WTC11 (cell line): ENCODE measurements around the gene SREBF2. TPM values are rescaled to one million over a fixed set of nuclear protein-coding genes. Genes with fewer than 3 reads are reported as not detected.
"Not testable (repeated sequence)": the region's sequence is repeated elsewhere in the genome, so short reads cannot be mapped to it uniquely, and the experiment has no call there.

ENCODE experiments used
- ATAC-seq: fragments of 200-7000 bp; cut with Tn5 transposase; 2 replicates; pipeline ENCODE4 v1.10.0; 2021; ENCODE audit warnings: mild to moderate bottlenecking, moderate library complexity
- CTCF ChIA-PET: fragments of 300-600 bp; sonication (Branson Sonifier 250); formaldehyde crosslinking; loops from one replicate; lab custom pipeline; 2021; ENCODE audit warnings: antibody characterized with exemption; lab: Charles Lee
- POLR2A ChIA-PET: fragments of 350-600 bp; sonication (Branson Sonifier 250); formaldehyde crosslinking; loops from one replicate; lab custom pipeline; 2021; ENCODE audit warnings: antibody characterized with exemption; lab: Charles Lee
- DNase-seq: peaks from one replicate; pipeline ENCODE4 v3.0.0; 2021; ENCODE audit warnings: low spot score
- H3K27ac Mint-ChIP-seq: 2 replicates; pipeline ENCODE4 v1.8.0; 2021; ENCODE audit warnings: mixed read lengths
- H3K27me3 Mint-ChIP-seq: 2 replicates; pipeline ENCODE4 v1.8.0; 2021; ENCODE audit warnings: low read depth, mild to moderate bottlenecking, moderate library complexity, mixed read lengths
- H3K36me3 Mint-ChIP-seq: 2 replicates; pipeline ENCODE4 v1.8.0; 2021; ENCODE audit warnings: mixed read lengths
- H3K4me1 Mint-ChIP-seq: 2 replicates; pipeline ENCODE4 v1.8.0; 2022; ENCODE audit warnings: mixed read lengths
- H3K4me3 Mint-ChIP-seq: 2 replicates; pipeline ENCODE4 v1.8.0; 2021; ENCODE audit warnings: mild to moderate bottlenecking, moderate library complexity, mixed read lengths
- H3K9me3 Mint-ChIP-seq: 2 replicates; pipeline ENCODE4 v1.8.0; 2021; ENCODE audit warnings: mixed read lengths
- ATF1 ChIP-seq: sonication (generic); formaldehyde crosslinking; IDR thresholded peaks from 2 replicates; pipeline ENCODE4 v1.8.1; 2023; ENCODE audit warnings: mild to moderate bottlenecking, moderate library complexity, missing genetic modification reagents
- FOXJ3 ChIP-seq: sonication (generic); formaldehyde crosslinking; IDR thresholded peaks from 2 replicates; pipeline ENCODE4 v1.9.0; 2021; ENCODE audit warnings: missing genetic modification reagents, mild to moderate bottlenecking, borderline replicate concordance
- FOXK1 ChIP-seq: sonication (generic); formaldehyde crosslinking; IDR thresholded peaks from 2 replicates; pipeline ENCODE4 v1.8.0; 2022; ENCODE audit warnings: mild to moderate bottlenecking, moderate library complexity, missing genetic modification reagents
- NR3C1 ChIP-seq: sonication (generic); formaldehyde crosslinking; conservative IDR thresholded peaks from 2 replicates; pipeline ENCODE4 v1.8.1; 2023; ENCODE audit warnings: low read depth, mild to moderate bottlenecking, missing genetic modification reagents
- TEAD1 ChIP-seq: sonication (generic); formaldehyde crosslinking; IDR thresholded peaks from 2 replicates; pipeline ENCODE4 v1.8.0; 2022; ENCODE audit warnings: mild to moderate bottlenecking, missing genetic modification reagents
- TP53 ChIP-seq: sonication (generic); formaldehyde crosslinking; IDR thresholded peaks from 2 replicates; pipeline ENCODE4 v1.8.1; 2023; ENCODE audit warnings: mild to moderate bottlenecking, missing genetic modification reagents
- ZNF121 ChIP-seq: sonication (generic); formaldehyde crosslinking; IDR thresholded peaks from 2 replicates; pipeline ENCODE4 v1.8.0; 2023; ENCODE audit warnings: missing genetic modification reagents
- total RNA-seq: library from RNA; stranded (reverse); gene quantifications from 3 replicates; pipeline ENCODE4 v1.2.3, GENCODE V29; 2021
- TF ChIP-seq, protein P1 (sequence below): sonication (generic); formaldehyde crosslinking; IDR thresholded peaks from 2 replicates; pipeline ENCODE4 v1.8.1; 2023; ENCODE audit warnings: mild to moderate bottlenecking, moderate library complexity, missing genetic modification reagents
- TF ChIP-seq, protein P2 (sequence below): sonication (generic); formaldehyde crosslinking; IDR thresholded peaks from 2 replicates; pipeline ENCODE4 v1.8.1; 2022; ENCODE audit warnings: low read depth, mild to moderate bottlenecking, moderate library complexity, missing genetic modification reagents, borderline replicate concordance
- TF ChIP-seq, protein P3 (sequence below): sonication (generic); formaldehyde crosslinking; IDR thresholded peaks from 2 replicates; pipeline ENCODE4 v1.8.0; 2022; ENCODE audit warnings: mild to moderate bottlenecking, missing genetic modification reagents
- TF ChIP-seq, protein P4 (sequence below): sonication (generic); formaldehyde crosslinking; conservative IDR thresholded peaks from 2 replicates; pipeline ENCODE4 v1.8.1; 2022; ENCODE audit warnings: mild to moderate bottlenecking, missing genetic modification reagents
- TF ChIP-seq, protein P5 (sequence below): sonication (generic); formaldehyde crosslinking; IDR thresholded peaks from 2 replicates; pipeline ENCODE4 v1.8.1; 2023; ENCODE audit warnings: mild to moderate bottlenecking, missing genetic modification reagents
- TF ChIP-seq, protein P6 (sequence below): sonication (generic); formaldehyde crosslinking; IDR thresholded peaks from 2 replicates; pipeline ENCODE4 v1.8.1; 2022; ENCODE audit warnings: low read depth, missing genetic modification reagents, borderline replicate concordance
- TF ChIP-seq, protein P7 (sequence below): sonication (generic); formaldehyde crosslinking; IDR thresholded peaks from 2 replicates; pipeline ENCODE4 v1.8.1; 2023; ENCODE audit warnings: mild to moderate bottlenecking, missing genetic modification reagents

Gene SREBF2
- total RNA-seq, 1 experiment from 2014 or later = 151 TPM

DNA sequence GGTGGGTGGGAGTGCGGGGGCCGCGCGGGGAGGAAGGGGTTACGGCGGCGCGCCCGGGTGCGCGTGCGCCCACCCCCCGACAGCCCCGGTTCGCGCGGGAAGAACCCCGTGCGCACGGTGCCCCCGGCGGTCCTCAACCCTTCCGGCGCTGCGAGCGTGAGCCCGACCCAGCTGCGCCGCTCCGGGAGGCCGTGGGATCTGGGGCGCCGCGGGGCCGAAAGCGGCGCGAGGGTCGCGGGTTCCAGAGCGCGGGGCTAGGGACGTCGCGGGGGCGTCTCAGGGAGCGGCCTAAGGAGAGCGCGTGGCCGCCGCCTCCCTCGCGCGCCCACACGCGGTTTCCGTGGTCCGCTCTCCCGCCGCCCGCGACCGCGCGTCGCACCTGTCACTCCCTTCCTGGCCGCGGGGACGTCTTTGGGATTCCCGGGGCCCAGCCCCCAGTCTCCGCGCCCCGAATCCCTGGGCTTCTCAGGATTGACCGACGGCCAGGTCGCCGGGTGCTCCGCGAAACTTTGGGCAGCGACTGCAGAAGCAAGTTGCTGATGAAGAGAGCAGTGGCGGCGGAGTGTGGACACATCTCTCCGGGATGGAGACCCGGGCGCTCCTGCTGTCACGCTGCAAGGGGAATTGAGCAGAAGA is 582 bp downstream of the SREBF2 start (continued):
- TF ChIP-seq FOXK1 (CRISPR knock-in tag) (peak; percentile 36; the same call in 1 of the 2 replicates), TP53 (CRISPR knock-in tag) (0 out of 2 replicates have a peak, but pooled peaks have one; percentile 21)
- TF ChIP-seq, protein P1, sequence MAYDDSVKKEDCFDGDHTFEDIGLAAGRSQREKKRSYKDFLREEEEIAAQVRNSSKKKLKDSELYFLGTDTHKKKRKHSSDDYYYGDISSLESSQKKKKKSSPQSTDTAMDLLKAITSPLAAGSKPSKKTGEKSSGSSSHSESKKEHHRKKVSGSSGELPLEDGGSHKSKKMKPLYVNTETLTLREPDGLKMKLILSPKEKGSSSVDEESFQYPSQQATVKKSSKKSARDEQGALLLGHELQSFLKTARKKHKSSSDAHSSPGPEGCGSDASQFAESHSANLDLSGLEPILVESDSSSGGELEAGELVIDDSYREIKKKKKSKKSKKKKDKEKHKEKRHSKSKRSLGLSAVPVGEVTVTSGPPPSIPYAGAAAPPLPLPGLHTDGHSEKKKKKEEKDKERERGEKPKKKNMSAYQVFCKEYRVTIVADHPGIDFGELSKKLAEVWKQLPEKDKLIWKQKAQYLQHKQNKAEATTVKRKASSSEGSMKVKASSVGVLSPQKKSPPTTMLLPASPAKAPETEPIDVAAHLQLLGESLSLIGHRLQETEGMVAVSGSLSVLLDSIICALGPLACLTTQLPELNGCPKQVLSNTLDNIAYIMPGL (CRISPR knock-in tag) = peak; percentile 80

DNA sequence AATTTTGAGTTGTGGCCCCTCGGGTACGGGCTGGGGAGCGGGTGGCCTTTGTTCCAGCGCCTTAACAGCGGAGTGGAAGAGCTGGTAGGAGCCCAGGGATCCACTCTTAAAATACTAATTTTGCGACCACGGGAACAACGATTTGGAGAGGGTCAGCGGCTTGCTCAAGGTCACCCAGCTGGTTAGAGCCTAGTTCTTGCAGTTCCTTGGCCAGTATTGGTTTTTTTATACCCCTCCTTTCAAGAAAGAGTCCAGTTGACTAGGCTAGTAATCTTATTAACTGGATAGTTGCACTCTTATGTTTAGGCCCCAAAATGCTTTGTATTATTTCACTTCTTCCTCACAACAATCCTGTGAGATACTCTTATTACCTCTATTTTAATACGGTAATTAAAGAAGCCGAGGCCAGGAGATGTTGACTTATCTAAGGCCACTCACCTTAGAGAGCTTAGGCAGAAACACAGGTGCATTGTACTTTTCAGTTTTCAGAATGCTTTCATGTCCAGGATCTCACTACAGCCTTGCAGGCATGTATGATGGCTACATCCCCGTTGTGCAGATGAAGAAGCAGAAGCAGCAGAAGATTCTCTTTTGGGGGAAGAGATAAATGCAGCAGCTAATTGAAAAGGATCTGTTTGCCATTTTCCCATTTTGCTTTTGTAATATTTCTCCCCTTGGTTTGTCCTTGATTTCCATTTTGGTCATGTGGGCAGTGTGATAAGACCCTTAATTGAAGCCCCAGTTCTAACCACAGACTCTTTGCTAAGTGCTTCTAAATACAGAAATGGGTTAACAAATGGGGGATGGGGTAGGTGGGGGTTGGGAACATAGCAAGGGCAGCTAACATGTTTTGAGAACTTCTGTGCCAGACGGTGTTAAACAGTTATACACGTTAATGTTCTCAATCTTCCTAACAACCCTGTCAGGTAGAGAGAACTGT is 1.4 kb downstream of the SREBF2 start:
- DNase-seq = no peak
- CTCF ChIA-PET = interaction anchor here (0.9 to 7.8 kb wide), 5 partner anchors 9 to 167 kb away, joined by 3 to 59 read pairs (median 8); no protein-coding TSS in a partner anchor
- Mint-ChIP-seq H3K36me3 (peaks cover 28% of the 10 kb centered on the region), H3K4me3 (peak overlapping the region; percentile 96), H3K27me3 (no peaks in the 10 kb centered on the region), H3K4me1 (peaks cover 53% of the 10 kb centered on the region), H3K9me3 (no peaks in the 10 kb centered on the region), H3K27ac (peak overlapping the region; percentile 97)
- POLR2A ChIA-PET = interaction anchor here (1.7 to 1.8 kb wide), 2 partner anchors 245 to 257 kb away, joined by 5 to 7 read pairs; partner anchors contain the start of genes NDUFA6 and PMM1
- no peak for ATAC-seq
- TF ChIP-seq, protein P2, sequence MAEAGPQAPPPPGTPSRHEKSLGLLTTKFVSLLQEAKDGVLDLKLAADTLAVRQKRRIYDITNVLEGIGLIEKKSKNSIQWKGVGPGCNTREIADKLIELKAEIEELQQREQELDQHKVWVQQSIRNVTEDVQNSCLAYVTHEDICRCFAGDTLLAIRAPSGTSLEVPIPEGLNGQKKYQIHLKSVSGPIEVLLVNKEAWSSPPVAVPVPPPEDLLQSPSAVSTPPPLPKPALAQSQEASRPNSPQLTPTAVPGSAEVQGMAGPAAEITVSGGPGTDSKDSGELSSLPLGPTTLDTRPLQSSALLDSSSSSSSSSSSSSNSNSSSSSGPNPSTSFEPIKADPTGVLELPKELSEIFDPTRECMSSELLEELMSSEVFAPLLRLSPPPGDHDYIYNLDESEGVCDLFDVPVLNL (CRISPR knock-in tag) = no peak
- TF ChIP-seq, protein P3, sequence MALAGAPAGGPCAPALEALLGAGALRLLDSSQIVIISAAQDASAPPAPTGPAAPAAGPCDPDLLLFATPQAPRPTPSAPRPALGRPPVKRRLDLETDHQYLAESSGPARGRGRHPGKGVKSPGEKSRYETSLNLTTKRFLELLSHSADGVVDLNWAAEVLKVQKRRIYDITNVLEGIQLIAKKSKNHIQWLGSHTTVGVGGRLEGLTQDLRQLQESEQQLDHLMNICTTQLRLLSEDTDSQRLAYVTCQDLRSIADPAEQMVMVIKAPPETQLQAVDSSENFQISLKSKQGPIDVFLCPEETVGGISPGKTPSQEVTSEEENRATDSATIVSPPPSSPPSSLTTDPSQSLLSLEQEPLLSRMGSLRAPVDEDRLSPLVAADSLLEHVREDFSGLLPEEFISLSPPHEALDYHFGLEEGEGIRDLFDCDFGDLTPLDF (CRISPR knock-in tag) = no peak
- TF ChIP-seq, protein P4, sequence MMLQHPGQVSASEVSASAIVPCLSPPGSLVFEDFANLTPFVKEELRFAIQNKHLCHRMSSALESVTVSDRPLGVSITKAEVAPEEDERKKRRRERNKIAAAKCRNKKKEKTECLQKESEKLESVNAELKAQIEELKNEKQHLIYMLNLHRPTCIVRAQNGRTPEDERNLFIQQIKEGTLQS = no peak
- TF ChIP-seq ATF1 (0 out of 2 replicates have a peak, but pooled peaks have one; percentile 3), TEAD1 (CRISPR knock-in tag) (no peak)
- TF ChIP-seq, protein P5, sequence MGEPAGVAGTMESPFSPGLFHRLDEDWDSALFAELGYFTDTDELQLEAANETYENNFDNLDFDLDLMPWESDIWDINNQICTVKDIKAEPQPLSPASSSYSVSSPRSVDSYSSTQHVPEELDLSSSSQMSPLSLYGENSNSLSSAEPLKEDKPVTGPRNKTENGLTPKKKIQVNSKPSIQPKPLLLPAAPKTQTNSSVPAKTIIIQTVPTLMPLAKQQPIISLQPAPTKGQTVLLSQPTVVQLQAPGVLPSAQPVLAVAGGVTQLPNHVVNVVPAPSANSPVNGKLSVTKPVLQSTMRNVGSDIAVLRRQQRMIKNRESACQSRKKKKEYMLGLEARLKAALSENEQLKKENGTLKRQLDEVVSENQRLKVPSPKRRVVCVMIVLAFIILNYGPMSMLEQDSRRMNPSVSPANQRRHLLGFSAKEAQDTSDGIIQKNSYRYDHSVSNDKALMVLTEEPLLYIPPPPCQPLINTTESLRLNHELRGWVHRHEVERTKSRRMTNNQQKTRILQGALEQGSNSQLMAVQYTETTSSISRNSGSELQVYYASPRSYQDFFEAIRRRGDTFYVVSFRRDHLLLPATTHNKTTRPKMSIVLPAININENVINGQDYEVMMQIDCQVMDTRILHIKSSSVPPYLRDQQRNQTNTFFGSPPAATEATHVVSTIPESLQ (CRISPR knock-in tag) = no peak

DNA sequence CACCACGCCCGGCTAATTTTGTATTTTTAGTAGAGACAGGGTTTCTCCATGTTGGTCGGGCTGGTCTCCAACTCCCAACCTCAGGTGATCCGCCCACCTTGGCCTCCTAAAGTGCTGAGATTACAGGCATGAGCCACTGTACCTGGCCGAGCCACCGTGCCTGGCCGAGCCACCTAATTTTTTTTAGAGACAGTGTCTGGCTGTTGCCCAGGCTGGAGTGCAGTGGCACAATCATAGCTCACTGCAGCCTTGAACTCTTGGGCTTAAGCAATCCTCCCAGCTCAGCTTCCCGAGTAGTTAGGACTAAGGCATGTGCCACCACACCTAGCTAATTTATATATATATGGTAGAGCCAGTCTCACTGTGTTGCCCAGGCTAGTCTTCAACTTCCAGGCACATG is 2.6 kb downstream of the SREBF2 start:
- CTCF ChIA-PET = interaction anchor here (0.5 to 1.7 kb wide), 4 partner anchors 89 to 160 kb away, joined by 3 to 6 read pairs (median 4); no protein-coding TSS in a partner anchor
- H3K27me3 Mint-ChIP-seq, DNase-seq, ATAC-seq, H3K4me3 Mint-ChIP-seq, H3K9me3 Mint-ChIP-seq, POLR2A ChIA-PET: not testable (repeated sequence)
- Mint-ChIP-seq H3K4me1 (peaks cover 61% of the 10 kb centered on the region), H3K27ac (peak overlapping the region; percentile 95; the same call in 1 of the 2 replicates), H3K36me3 (peaks cover 33% of the 10 kb centered on the region)

DNA sequence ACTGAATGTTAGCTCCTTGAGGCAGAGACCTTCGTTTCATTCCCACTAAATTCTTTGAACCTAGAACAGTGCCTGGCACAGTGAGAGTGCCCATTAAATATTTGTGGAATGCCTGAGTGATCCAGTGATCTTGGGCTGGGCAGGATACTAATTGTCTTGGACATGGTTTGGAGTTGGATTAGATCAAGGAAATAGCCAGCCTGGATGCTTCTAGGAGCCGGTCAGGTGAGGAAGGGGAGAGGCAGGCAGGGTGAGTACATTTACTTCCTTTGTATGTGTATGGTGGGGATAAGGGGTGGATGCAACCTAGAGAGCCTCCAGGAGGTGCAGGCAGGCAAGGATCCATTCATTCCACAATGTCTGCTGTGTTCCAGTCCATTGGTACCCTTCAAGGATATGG is 3.6 kb downstream of the SREBF2 start:
- peaks cover 59% of the 10 kb centered on the region for H3K4me1 Mint-ChIP-seq
- H3K4me3 Mint-ChIP-seq = no peak overlapping the region
- ChIA-PET POLR2A (no interaction called here), CTCF (interaction anchor here (1.0 to 1.7 kb wide), 2 partner anchors 11 to 139 kb away, joined by 4 to 6 read pairs; no protein-coding TSS in a partner anchor)
- H3K27me3 Mint-ChIP-seq = no peaks in the 10 kb centered on the region
- no peaks in the 10 kb centered on the region for H3K9me3 Mint-ChIP-seq
- peak overlapping the region; percentile 95 for H3K27ac Mint-ChIP-seq
- ATAC-seq (no peak), DNase-seq (no peak)
- peaks cover 33% of the 10 kb centered on the region for H3K36me3 Mint-ChIP-seq
- TF ChIP-seq NR3C1 = no peak
- TF ChIP-seq, protein P1 (CRISPR knock-in tag) = no peak
- TF ChIP-seq, protein P6, sequence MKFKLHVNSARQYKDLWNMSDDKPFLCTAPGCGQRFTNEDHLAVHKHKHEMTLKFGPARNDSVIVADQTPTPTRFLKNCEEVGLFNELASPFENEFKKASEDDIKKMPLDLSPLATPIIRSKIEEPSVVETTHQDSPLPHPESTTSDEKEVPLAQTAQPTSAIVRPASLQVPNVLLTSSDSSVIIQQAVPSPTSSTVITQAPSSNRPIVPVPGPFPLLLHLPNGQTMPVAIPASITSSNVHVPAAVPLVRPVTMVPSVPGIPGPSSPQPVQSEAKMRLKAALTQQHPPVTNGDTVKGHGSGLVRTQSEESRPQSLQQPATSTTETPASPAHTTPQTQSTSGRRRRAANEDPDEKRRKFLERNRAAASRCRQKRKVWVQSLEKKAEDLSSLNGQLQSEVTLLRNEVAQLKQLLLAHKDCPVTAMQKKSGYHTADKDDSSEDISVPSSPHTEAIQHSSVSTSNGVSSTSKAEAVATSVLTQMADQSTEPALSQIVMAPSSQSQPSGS (CRISPR knock-in tag) = no peak
- TF ChIP-seq, protein P7, sequence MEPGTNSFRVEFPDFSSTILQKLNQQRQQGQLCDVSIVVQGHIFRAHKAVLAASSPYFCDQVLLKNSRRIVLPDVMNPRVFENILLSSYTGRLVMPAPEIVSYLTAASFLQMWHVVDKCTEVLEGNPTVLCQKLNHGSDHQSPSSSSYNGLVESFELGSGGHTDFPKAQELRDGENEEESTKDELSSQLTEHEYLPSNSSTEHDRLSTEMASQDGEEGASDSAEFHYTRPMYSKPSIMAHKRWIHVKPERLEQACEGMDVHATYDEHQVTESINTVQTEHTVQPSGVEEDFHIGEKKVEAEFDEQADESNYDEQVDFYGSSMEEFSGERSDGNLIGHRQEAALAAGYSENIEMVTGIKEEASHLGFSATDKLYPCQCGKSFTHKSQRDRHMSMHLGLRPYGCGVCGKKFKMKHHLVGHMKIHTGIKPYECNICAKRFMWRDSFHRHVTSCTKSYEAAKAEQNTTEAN (CRISPR knock-in tag) = no peak
- no peak for TF ChIP-seq ZNF121
- no peak for TF ChIP-seq FOXJ3 (CRISPR knock-in tag)
